GM12801 (cell line): ENCODE measurements around the gene LCP2.

Experiments
- CTCF ChIP-seq: IDR thresholded peaks from one replicate; pipeline ENCODE4 v1.5.1; 2011; ENCODE audit warnings: control low read depth; ENCODE audit not compliant: insufficient read length; ENCODE audit errors: extremely low read depth

The LCP2 gene

GRCh38 chr5:170223906-170224305, 73.7 kb downstream of the LCP2 start:
- TF ChIP-seq CTCF: no peak

- no peak for TF ChIP-seq CTCF
Measured at GRCh38 chr5:170223360-170223759, 74.2 kb downstream of the LCP2 start.

- no peak for TF ChIP-seq CTCF
Measured at GRCh38 chr5:170221327-170221741, 76.2 kb downstream of the LCP2 start.

GRCh38 chr5:170220191-170220590, 77.4 kb downstream of the LCP2 start:
- no peak for TF ChIP-seq CTCF

- no peak for TF ChIP-seq CTCF
Measured at GRCh38 chr5:170219615-170220014, 78.0 kb downstream of the LCP2 start.

GRCh38 chr5:170218726-170219125, 78.9 kb downstream of the LCP2 start:
- TF ChIP-seq CTCF: no peak

- no peak for TF ChIP-seq CTCF
Measured at GRCh38 chr5:170217831-170218230, 79.7 kb downstream of the LCP2 start.
